AG09319 (cell line): ENCODE measurements around the gene TFF3.

Experiments used
- DNase-seq: peaks from one replicate; pipeline ENCODE4 v3.0.0-alpha.2; 2010; ENCODE audit warnings: low read depth; ENCODE audit errors: extremely low read depth
- CTCF ChIP-seq: IDR thresholded peaks from 2 replicates; pipeline ENCODE4 v1.5.1; 2011; ENCODE audit warnings: low read depth, mild to moderate bottlenecking, inconsistent platforms, low read length, moderate library complexity

TFF3 gene

GRCh38 chr21:42319376-42319775 is 4.2 kb upstream of the TFF3 start:
- DNase-seq = no peak
- TF ChIP-seq CTCF = no peak

- TF ChIP-seq CTCF = no peak
- no peak for DNase-seq
Measured at GRCh38 chr21:42317826-42318746, 2.9 kb upstream of the TFF3 start.

- DNase-seq = no peak
- no peak for TF ChIP-seq CTCF
Measured at GRCh38 chr21:42317341-42317741, 2.1 kb upstream of the TFF3 start.

GRCh38 chr21:42316891-42317290 is 1.7 kb upstream of the TFF3 start:
- no peak for DNase-seq

GRCh38 chr21:42314616-42315295 is 453 bp downstream of the TFF3 start:
- no peak for DNase-seq
- TF ChIP-seq CTCF = no peak

More at GRCh38 chr21:42316891-42317290, 1.7 kb upstream of the TFF3 start:
- no peak for TF ChIP-seq CTCF

GRCh38 chr21:42313501-42313969 is 1.7 kb downstream of the TFF3 start:
- TF ChIP-seq CTCF = no peak
- DNase-seq = no peak

GRCh38 chr21:42312626-42313104 is 2.5 kb downstream of the TFF3 start:
- TF ChIP-seq CTCF = no peak
- DNase-seq = no peak
